Neural crest cell (in vitro differentiated cells): Measurements from ENCODE around the gene PHF14. TPM values are rescaled to one million over a fixed set of nuclear protein-coding genes. Genes with fewer than 3 reads are reported as not detected.

Experiments used
- DNase-seq: peaks from one replicate; pipeline ENCODE4 v3.0.0; 2021; ENCODE audit warnings: low read depth, mixed read lengths, low spot score
- H3K27ac Mint-ChIP-seq: one replicate; pipeline ENCODE4 v1.8.0; 2021; ENCODE audit warnings: mild to moderate bottlenecking, mixed read lengths; ENCODE audit not compliant: unreplicated experiment
- H3K27me3 Mint-ChIP-seq: 2 replicates; pipeline ENCODE4 v1.8.0; 2021; ENCODE audit warnings: low read depth, mild to moderate bottlenecking, mixed read lengths
- H3K36me3 Mint-ChIP-seq: 2 replicates; pipeline ENCODE4 v1.8.0; 2021; ENCODE audit warnings: low read depth, mild to moderate bottlenecking, mixed read lengths
- H3K4me1 Mint-ChIP-seq: 2 replicates; pipeline ENCODE4 v1.8.0; 2021; ENCODE audit warnings: mixed read lengths
- H3K4me3 Mint-ChIP-seq: one replicate; pipeline ENCODE4 v1.8.0; 2021; ENCODE audit warnings: mild to moderate bottlenecking, mixed read lengths
- H3K9me3 Mint-ChIP-seq: 2 replicates; pipeline ENCODE4 v1.8.0; 2021; ENCODE audit warnings: mixed read lengths
- CTCF ChIP-seq: fragments of 200-600 bp; sonication (generic); conservative IDR thresholded peaks from 2 replicates; pipeline ENCODE4 v1.5.0; 2021; ENCODE audit warnings: antibody characterized with exemption, mild to moderate bottlenecking
- total RNA-seq: library from RNA; stranded (reverse); gene quantifications from 2 replicates; pipeline ENCODE4 v1.2.1, GENCODE V29; 2021

Gene PHF14
- total RNA-seq, 1 donor from 2014 or later = 75.9 TPM

DNA sequence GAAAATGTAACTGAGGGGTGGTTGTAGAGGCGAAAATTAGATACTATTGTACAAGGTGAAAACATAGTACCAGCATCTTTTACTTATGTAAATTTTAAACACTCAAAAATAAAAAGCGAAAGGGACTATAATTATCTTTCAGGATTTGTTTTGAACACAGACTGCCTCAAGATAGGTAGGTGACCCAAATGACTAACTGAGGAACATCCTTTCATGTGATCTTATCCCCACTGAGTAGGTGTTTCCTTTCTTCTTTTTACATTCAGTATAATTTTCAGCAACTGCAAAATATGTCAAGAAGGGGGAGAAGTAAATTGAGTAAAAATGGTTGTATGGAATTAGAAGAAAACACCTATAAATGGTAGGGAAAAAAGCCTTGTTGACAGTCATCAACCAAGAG, 236.7 kb downstream of the PHF14 start:
- H3K9me3 Mint-ChIP-seq = no peaks in the 10 kb centered on the region

GRCh38 chr7:11212080-11212711, 238.5 kb downstream of the PHF14 start:
- H3K27me3 Mint-ChIP-seq = no peaks in the 10 kb centered on the region
- peak; percentile 53 for DNase-seq

More for the DNA sequence above, 236.7 kb downstream of the PHF14 start:
- H3K36me3 Mint-ChIP-seq = no peaks in the 10 kb centered on the region
- no peak overlapping the region for H3K4me3 Mint-ChIP-seq
- no peak for DNase-seq
- H3K27me3 Mint-ChIP-seq = no peaks in the 10 kb centered on the region
- peaks cover 6% of the 10 kb centered on the region for H3K4me1 Mint-ChIP-seq
- H3K27ac Mint-ChIP-seq = no peak overlapping the region
- TF ChIP-seq CTCF = no peak

DNA sequence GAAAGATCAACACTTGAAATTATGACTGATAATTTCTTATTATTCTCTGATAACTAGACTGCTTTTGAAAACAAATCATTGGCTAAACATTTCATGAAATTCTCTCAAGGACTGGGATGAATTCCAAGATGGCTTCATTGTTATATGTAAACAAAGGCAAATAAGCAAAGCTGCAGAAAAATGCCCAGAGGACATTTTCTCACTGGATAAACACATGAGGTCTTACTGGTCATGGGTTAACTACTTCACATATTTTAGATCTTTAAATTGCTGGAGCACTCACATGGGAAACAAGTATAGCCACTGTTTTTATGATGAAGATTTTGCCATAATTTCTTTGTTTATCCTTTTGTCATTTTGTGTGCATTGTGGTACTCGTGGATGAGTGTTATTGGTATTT, 239.1 kb downstream of the PHF14 start:
- H3K27me3 Mint-ChIP-seq = no peaks in the 10 kb centered on the region
- no peak for DNase-seq
- H3K27ac Mint-ChIP-seq = no peak overlapping the region
- TF ChIP-seq CTCF = no peak
- H3K4me1 Mint-ChIP-seq = peaks cover 6% of the 10 kb centered on the region
- no peak overlapping the region for H3K4me3 Mint-ChIP-seq
- no peaks in the 10 kb centered on the region for H3K9me3 Mint-ChIP-seq
- H3K36me3 Mint-ChIP-seq = no peaks in the 10 kb centered on the region

More at GRCh38 chr7:11212080-11212711, 238.5 kb downstream of the PHF14 start:
- Mint-ChIP-seq H3K4me3 (no peak overlapping the region), H3K27ac (no peak overlapping the region), H3K36me3 (no peaks in the 10 kb centered on the region), H3K9me3 (no peaks in the 10 kb centered on the region), H3K4me1 (peaks cover 6% of the 10 kb centered on the region)
- TF ChIP-seq CTCF = peak; percentile 88

GRCh38 chr7:11213266-11213665, 239.6 kb downstream of the PHF14 start:
- Mint-ChIP-seq H3K4me3 (no peak overlapping the region), H3K36me3 (no peaks in the 10 kb centered on the region), H3K9me3 (no peaks in the 10 kb centered on the region), H3K27me3 (no peaks in the 10 kb centered on the region), H3K27ac (no peak overlapping the region), H3K4me1 (peaks cover 6% of the 10 kb centered on the region)
- no peak for DNase-seq
- TF ChIP-seq CTCF = no peak

GRCh38 chr7:11216276-11216675, 242.6 kb downstream of the PHF14 start:
- Mint-ChIP-seq H3K4me1 (peaks cover 6% of the 10 kb centered on the region), H3K36me3 (no peaks in the 10 kb centered on the region), H3K27me3 (no peaks in the 10 kb centered on the region), H3K9me3 (no peaks in the 10 kb centered on the region), H3K4me3 (no peak overlapping the region), H3K27ac (no peak overlapping the region)
- DNase-seq = no peak
- TF ChIP-seq CTCF = no peak
